SKM-1 (cell line): ENCODE measurements around the gene ZCCHC4.
A peak's percentile ranks its signal among the peaks of the same experiment; 100 is the strongest.

ENCODE experiments used
- DNase-seq: peaks from one replicate; lab custom pipeline; 2025; ENCODE audit not compliant: unreplicated experiment; lab: John Stamatoyannopoulos, UW

ZCCHC4 gene, protein sequence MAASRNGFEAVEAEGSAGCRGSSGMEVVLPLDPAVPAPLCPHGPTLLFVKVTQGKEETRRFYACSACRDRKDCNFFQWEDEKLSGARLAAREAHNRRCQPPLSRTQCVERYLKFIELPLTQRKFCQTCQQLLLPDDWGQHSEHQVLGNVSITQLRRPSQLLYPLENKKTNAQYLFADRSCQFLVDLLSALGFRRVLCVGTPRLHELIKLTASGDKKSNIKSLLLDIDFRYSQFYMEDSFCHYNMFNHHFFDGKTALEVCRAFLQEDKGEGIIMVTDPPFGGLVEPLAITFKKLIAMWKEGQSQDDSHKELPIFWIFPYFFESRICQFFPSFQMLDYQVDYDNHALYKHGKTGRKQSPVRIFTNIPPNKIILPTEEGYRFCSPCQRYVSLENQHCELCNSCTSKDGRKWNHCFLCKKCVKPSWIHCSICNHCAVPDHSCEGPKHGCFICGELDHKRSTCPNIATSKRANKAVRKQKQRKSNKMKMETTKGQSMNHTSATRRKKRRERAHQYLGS

GRCh38 chr4:25312496-25313200 lies at the start of gene ZCCHC4:
Gene ZCCHC4 (plus strand): TSS chr4:25312774. CDS start chr4:25312810, 36 bp downstream.
- peak; percentile 58 for DNase-seq

DNA sequence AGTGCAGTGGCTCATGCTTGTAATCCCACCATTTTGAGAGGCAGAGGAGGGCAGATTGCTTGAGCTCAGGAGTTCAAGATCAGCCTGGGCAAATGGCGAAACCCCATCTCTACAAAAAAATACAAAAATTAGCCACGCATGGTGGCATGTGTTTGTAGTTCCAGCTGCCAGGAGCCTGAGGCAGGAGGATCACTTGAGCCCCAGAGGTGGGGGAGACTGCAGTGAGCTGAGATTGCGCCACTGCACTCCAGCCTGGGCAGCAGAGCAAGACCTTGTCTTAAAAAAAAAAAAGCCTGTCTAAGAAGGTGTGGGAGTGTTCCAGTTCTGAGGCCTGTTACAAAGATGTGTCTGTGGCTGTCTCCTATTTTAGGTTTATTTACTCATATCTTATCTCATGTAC lies 40.7 kb upstream of the ZCCHC4 start:
- DNase-seq: no peak

DNA sequence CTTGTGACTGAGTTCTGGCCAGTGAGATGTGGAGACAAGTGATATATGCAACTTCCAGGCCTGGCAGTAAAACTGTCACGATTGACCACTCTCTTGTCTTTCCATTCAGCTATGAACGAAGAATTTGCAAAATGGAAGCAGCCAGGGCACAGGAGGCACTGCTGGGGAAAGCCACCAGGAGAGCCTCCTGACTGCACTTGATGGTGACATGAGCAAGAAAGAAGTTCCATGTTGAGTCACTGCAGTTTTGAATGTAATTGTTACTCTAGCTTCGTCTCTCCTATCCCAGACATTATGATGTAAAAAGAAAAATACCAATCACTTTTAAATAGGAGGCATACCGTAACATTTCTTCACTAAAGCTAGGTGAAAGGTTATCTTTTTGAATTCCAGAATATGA lies 32.4 kb upstream of the ZCCHC4 start:
- DNase-seq: no peak

DNA sequence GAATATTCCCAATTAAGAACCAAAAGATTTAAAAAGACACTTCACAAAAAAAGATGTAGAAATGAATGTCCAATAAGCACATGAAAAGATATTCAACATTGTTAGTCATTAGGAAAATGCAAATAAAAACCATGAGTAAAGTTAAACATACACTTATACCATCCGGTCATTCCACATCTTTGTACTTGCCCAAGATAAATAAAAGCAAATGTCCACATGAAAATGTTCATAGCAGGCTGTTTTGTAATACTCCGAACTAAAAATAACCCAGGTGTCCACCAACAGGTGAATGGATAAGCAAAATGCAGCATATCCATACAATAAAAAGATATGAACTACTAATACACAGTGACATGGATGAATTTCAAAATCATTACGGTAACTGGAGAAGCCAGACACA lies 28.6 kb upstream of the ZCCHC4 start:
- DNase-seq: no peak

DNA sequence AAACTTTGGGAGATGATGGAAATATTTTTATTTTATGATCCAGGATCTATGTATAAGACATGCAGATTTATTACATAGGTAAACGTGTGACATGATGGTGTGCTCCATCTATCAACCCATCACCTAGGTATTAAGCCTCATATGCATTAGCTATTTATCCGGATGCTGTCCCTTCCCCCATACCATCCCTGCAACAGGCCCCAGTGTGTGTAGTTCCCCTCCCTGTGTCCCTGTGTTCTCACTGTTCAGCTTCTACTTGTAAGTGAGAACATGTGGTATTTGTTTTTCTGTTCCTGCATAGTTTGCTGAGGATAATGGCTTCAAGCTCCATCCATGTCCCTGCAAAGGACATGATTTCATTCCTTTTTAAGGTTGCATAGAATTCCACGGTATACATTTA lies 28.1 kb upstream of the ZCCHC4 start:
- DNase-seq: no peak

DNA sequence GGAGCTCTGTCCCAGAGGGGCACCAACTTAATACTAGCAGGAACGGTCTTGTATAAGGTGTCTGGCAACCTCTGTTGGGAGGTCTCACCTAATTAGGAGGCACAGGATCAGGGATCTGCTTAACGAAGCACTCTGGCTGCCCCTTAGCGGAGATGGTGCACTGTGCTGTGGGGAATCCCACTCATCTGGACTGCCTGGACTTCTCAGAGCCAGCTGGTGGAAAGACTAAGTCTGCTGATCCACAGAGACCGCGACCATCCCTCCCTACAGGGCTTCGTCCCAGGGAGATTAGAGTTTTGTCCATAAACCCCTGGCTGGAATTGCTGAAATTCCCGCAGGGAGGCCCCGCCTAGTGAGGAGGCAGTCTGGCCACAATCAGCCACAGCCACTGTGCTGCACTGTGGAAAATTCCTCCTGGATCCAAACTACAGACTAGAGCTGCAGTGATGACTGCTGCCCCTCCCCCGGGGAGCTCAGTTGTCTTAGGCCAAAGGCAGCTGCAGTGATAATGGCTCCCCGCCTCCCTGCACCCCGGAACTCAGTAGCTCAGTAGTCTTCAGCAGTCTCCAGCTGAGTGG lies 22.0 kb upstream of the ZCCHC4 start:
- no peak for DNase-seq

- DNase-seq: no peak
Measured at GRCh38 chr4:25291158-25291733, 21.3 kb upstream of the ZCCHC4 start.

GRCh38 chr4:25297528-25298242 lies 14.9 kb upstream of the ZCCHC4 start:
- DNase-seq: no peak

GRCh38 chr4:25299476-25300203 lies 12.9 kb upstream of the ZCCHC4 start:
- DNase-seq: no peak

DNA sequence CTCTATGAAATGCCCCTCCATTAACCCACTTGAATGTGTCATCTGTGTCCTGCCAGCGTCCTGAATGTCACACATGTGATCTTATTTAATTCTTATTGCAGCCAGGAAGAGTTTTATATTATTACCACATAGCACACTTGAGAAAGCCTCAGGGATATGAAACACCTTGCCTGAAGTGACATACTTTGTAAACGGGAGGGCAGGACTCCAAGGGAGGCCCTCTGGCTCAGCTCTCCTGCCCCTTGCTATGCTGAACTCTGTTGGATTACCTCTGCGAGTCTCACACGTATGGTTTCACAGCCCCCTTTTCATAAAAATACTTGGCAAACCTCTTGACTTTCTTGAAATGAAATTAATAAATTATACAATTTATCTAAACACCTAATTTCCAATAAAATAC lies 11.1 kb upstream of the ZCCHC4 start:
- no peak for DNase-seq

DNA sequence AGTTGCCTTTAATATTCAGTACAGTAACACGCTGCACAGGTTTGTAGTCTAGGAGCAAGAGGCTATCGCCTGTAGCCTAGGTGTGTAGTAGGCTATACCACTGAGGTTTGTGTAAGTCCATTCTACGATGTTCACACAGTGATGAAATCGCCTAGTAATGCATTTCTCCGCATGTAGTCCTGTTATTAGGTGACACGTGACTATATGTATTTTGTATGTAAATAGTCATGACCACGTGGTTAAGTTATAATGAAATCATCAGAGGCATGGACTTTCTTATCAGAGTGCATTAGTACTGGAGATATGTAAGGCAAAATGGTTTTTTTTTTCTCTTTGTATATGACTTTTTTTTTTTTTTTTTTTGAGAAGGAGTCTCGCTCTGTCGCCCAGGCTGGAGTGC lies 9.9 kb upstream of the ZCCHC4 start:
- no peak for DNase-seq

DNA sequence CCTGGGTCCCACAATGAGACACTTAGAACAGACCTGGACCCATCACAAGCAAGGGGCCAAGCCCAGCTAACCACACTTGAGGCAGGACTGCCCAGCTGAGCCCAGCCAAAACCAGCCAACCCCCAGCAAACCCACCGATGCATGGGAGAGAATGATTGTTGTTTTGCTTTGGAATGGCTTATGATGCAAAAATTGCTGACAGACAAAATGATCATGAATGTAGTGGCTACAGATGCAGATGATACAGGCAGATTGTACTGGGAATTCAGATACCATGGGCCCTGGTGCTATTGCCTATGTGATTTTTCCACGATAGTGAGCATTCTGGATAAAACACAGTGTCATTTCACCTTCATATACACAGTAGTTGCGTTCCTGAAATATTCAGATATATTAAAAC lies 9.0 kb upstream of the ZCCHC4 start:
- no peak for DNase-seq

DNA sequence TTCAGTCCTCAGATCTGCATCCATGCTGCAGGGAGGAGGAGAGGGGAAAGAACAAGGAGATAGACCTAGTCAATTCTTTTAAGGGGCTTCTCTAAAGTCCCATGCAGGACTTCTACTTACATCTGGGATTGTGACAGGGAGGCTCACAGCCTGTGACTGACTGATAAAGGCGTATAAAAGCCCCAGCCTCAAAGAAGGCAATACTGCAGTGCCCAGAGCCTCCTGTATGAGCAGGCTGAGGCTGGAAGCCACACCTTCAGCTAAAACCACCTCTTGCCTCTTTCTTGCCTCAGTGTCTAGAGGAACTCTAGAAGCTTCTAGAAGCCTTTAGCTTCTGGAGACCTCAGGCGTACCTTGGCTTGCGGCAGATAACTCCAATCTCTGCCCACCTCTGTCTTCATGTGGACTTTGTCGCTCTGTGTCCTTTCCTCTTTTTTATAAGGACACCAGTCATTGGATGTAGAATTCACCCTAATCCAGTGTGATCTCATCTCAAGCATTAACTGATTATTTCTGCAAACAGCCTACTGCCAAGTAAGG lies 6.0 kb upstream of the ZCCHC4 start:
- DNase-seq: no peak

DNA sequence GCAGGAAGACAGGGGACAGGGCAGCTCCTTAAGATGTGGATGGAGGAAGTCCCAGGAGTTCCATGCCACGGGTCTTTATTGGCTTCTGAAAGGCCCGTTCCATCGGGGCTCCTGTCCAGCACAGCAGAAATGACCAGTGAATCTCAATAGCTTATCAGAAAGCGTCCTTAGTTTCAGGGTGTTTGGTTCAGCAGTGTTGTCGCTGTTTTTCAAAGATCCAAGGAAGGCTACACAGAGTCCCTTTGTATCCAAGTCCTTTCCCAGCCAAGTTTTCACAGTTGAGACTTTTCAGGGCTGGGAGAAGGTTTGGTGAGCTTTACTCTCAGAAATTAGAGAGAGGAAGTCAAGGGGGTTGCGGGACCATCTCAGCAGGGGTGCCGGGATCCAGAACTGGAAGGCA lies 5.0 kb upstream of the ZCCHC4 start:
- DNase-seq: no peak

DNA sequence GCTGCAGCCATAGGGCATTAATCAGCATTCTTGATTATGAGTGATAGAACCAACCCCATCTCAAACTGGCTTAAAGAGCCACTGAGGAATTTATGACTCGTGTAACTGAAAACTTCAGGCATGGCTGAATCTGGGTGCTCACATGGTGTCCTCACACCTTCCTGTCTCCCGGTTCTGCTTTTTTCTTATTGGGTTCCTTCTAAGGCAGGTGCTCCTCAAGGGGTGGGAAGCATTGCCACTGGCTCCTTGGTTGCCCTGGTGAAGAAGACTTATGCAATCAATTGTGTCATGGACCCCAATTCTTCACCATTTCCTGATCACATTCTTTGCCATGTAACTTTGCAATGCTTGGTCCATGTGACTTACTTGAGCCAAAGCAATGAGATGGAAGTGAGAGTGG lies 4.3 kb upstream of the ZCCHC4 start:
- no peak for DNase-seq

GRCh38 chr4:25308761-25309160 lies 3.8 kb upstream of the ZCCHC4 start:
- no peak for DNase-seq

DNA sequence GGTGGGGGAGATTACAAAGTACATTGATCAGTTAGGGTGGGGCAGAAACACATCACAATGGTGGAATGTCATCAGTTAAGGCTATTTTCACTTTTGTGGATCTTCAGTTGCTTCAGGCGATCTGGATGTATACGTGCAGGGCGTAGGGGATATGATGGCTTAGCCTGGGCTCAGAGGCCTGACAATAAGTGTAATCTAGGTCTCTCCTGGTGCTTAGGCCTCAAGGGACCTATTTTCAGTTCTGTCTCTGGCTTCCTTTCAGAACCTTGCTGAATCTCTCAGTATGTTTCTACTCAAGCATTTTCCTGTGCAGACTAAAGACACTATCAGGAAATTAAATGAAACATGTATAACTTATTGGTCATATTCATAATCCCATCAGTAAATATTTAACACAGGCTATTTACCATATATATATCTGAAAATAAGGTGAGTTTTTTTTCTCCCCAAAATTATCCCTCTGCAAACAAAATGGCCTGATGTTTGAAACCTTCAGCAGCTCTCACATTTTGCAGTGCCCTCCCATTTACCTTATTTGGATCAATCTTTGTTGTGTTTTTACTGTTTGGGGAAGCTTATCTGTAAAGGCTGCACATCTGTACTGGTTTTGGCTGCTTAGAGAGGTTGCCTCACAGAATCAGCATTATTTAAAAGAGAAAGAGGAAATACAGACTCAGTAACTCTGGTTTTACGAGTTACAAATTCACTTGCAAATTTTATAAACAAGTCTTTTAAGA lies 2.3 kb upstream of the ZCCHC4 start:
- DNase-seq: peak; percentile 15

DNA sequence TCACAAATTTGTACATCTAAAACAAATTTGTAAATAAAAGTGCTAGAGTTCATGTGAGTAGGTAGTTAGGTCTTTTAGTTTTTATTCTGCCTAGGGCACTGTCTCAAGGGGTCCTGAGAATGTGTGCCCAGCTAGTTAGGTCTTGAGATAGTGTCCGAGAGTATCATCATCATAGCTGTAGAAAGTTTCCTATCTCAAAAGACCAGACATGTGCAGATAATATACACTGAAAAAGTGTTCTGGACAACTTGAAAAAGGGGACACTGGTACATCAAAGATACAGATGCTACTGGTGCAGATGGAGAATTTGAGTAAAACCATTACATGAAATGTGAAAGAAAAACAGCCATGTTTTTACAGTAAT lies 1.8 kb upstream of the ZCCHC4 start:
- DNase-seq: no peak

DNA sequence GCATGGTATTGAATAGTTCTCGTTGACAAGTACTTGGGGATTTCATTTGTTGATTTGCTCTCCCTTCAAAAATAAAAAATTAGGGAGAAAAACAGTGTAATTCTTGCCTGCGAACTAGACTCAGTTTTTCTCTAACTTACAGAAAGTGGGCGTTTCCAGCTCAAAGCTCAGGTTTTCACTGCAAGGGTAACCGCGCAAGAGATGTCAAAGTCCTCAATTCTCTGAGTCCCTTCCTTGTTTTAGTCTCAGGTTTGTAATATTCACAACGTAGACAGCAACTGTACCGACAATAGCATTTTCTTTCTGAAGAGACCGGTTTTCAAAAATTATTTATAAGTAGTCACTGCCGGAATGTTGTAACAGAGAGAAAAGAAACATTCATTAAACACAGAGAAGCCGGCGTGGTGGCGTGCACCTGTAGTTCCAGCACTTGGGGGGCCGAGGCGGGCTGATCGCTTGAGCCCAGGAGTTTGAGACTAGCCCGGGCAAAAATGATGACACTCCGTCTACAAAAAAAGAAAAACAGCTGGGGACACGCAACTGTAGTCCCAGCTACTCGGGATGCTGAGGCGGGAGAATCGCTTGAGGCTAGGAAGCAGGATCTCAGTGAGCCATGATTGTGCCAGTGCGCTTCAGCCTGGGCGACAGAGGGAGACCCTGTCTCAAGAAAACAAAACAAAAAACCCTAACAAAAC lies 774 bp downstream of the ZCCHC4 start:
- DNase-seq: no peak
